Activated T-helper 1 cell treated with anti-CD3 and anti-CD28 coated beads, Interleukin-12 subunit alpha, Interleukin-12 subunit beta, Interleukin-2, Interleukin-4 antibody, amounts not matched to agents 30 ng/mL and 10 ng/mL and 1 ng/mL, durations not matched to agents 14 hours and 24 hours and 36 hours (primary cell): ENCODE measurements around the gene ZNHIT3. TPM values are rescaled to one million over a fixed set of nuclear protein-coding genes. Genes with fewer than 3 reads are reported as not detected.
"Not testable (repeated sequence)": the region's sequence is repeated elsewhere in the genome, so short reads cannot be mapped to it uniquely, and the experiment has no call there.

ENCODE experiments used
- DNase-seq: peaks from one replicate; pipeline ENCODE4 v3.0.0; 2021; ENCODE audit warnings: low spot score
- H3K27ac Mint-ChIP-seq: one replicate; pipeline ENCODE4 v1.8.0; 2021; ENCODE audit warnings: mild to moderate bottlenecking, mixed read lengths
- H3K27me3 Mint-ChIP-seq: one replicate; pipeline ENCODE4 v1.8.0; 2022; ENCODE audit warnings: mild to moderate bottlenecking, moderate library complexity, mixed read lengths; ENCODE audit not compliant: insufficient read depth
- H3K36me3 Mint-ChIP-seq: one replicate; pipeline ENCODE4 v1.8.0; 2021; ENCODE audit warnings: low read depth, mixed read lengths
- H3K4me1 Mint-ChIP-seq: one replicate; pipeline ENCODE4 v1.8.0; 2021; ENCODE audit warnings: low read depth, mixed read lengths
- H3K4me3 Mint-ChIP-seq: one replicate; pipeline ENCODE4 v1.8.0; 2021; ENCODE audit warnings: mild to moderate bottlenecking, moderate library complexity, mixed read lengths
- H3K9me3 Mint-ChIP-seq: one replicate; pipeline ENCODE4 v1.8.0; 2021; ENCODE audit warnings: mixed read lengths
- intact Hi-C: fragments of 100-400 bp; cut with micrococcal nuclease; formaldehyde crosslinking; loops from one replicate; pipeline ENCODE4 v1.15.1; 2024
- total RNA-seq: library from RNA; stranded (reverse); gene quantifications from 2 replicates; pipeline ENCODE4 v1.2.3, GENCODE V29; 2022

The ZNHIT3 gene
- total RNA-seq, 1 donor from 2014 or later, result 46.2 TPM

DNA sequence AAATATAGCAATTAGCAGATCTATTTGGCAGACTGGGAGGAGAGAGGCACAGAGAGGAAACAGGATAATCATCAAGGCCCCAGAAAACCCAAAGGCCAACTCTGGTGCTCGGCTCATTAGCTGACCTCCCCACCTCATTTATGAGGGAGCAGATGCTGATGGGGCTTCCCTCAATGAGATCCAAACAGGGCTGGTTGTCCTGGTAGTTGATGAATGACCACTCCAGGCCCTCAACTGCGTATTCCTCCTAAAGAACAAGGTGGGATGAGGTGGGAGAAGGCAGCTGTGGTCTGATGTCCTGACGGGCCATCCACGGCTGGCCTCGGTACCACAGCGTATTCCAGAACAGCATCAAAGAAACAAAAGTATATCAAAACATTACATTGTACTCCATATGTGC is 20.8 kb downstream of the ZNHIT3 start:
- no peak for DNase-seq
- Mint-ChIP-seq H3K27ac (no peak overlapping the region), H3K36me3 (peaks cover 39% of the 10 kb centered on the region), H3K9me3 (no peaks in the 10 kb centered on the region), H3K4me3 (no peak overlapping the region), H3K4me1 (peaks cover 6% of the 10 kb centered on the region), H3K27me3 (no peaks in the 10 kb centered on the region)
- intact Hi-C loops, result no loop called here

DNA sequence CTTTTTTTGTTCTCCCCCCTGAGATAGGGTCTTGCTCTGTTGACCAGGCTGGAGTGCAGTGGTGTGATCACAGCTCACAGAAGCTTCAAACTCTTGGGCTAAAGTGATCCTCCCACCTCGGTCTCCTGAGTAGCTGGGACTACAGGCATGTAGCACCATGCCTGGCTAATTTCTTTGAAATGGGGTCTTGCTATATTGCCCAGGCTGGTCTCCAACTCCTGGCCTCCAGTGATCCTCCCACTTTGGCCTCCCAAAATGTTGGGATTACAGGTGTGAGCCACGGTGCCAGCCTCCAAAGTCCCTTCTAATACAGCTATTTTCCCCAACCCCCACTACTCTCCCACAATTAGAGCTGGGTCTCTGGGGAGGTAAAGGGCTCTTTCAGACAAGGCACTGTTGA is 22.0 kb downstream of the ZNHIT3 start:
- H3K9me3 Mint-ChIP-seq, H3K27ac Mint-ChIP-seq, H3K27me3 Mint-ChIP-seq, H3K4me1 Mint-ChIP-seq, intact Hi-C loops, DNase-seq, H3K4me3 Mint-ChIP-seq: not testable (repeated sequence)
- peaks cover 36% of the 10 kb centered on the region for H3K36me3 Mint-ChIP-seq

DNA sequence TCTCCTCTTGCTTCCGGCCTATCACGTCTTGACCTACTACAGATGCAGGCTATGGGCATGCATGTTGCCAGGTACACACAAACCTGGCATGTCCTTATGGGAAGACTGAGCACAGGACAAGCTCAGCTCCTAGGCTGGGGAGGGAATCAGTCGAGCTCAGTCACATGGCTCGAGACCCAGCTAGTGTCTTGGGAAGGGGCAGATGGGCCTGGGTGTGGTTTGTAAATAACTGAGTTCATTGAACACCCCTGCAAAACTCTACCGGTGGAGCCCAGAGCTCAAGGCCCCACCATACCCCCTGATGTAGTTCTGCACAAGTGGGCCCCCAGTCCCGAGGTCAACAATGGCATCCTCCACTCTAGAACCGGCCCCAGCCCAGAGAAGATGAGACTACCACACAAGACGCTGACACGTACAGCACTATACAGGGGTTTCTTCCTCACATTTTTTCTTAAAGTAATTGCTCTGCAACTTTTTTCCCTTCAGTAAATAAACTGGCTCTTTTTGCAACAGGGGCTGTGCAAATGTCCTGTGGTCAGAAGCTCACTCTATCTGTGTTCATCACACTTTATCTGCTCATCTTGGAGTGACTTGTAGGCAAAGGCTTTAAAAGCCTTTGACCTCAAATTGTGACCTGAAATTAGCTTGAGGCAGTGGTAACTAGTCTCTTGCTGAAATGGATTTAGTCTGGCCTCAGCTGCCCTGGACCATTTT is 22.9 kb downstream of the ZNHIT3 start:
- intact Hi-C loops, result no loop called here
- DNase-seq, result no peak
- Mint-ChIP-seq H3K27me3 (no peaks in the 10 kb centered on the region), H3K4me1 (no peaks in the 10 kb centered on the region), H3K4me3 (no peak overlapping the region), H3K9me3 (no peaks in the 10 kb centered on the region), H3K36me3 (peaks cover 29% of the 10 kb centered on the region), H3K27ac (no peak overlapping the region)

DNA sequence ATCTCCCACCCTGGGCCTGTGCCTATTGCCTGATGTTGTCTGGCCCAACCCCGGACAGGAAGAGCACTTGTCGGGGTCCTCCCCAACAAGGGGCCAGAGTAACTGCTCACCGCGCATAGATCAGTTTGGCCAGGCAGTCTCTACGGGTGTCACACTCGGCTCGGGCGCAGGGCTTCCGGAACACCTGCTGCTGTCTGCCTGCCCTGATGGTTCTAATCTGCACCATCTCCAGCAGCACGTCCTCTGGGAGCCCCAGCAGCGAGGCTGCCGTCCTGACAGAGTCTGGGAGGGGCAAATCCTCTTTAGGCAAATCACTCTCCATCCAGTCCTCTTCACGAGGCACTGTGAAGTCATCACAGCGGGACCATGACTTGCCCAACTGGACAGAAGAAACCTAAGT is 24.2 kb downstream of the ZNHIT3 start:
- Mint-ChIP-seq H3K36me3 (peaks cover 30% of the 10 kb centered on the region), H3K27ac (no peak overlapping the region), H3K4me3 (no peak overlapping the region), H3K9me3 (no peaks in the 10 kb centered on the region), H3K27me3 (no peaks in the 10 kb centered on the region), H3K4me1 (no peaks in the 10 kb centered on the region)
- intact Hi-C loops, result no loop called here
- no peak for DNase-seq

DNA sequence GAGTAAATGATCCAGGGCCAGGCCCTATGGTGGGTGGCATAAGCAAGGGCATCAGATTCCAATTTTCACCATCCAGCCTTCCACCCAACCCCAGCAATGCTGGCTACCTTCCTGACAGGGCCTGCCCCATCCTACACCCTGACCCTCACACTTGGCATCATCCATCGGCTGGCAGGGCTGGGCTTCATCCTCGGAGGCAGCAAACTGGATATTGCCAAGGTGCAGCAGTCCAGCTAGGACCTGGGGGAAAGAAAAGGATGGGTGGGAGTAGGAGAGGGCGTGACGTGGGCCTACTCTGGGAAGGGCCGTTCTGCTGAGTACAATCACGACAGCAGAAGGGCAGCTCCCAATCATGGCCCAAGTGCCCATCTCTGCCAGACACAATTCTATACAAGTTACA is 24.7 kb downstream of the ZNHIT3 start:
- Mint-ChIP-seq H3K27me3 (no peaks in the 10 kb centered on the region), H3K9me3 (no peaks in the 10 kb centered on the region), H3K4me3 (no peak overlapping the region), H3K4me1 (no peaks in the 10 kb centered on the region), H3K27ac (no peak overlapping the region), H3K36me3 (peaks cover 30% of the 10 kb centered on the region)
- intact Hi-C loops, result no loop called here
- DNase-seq, result no peak

DNA sequence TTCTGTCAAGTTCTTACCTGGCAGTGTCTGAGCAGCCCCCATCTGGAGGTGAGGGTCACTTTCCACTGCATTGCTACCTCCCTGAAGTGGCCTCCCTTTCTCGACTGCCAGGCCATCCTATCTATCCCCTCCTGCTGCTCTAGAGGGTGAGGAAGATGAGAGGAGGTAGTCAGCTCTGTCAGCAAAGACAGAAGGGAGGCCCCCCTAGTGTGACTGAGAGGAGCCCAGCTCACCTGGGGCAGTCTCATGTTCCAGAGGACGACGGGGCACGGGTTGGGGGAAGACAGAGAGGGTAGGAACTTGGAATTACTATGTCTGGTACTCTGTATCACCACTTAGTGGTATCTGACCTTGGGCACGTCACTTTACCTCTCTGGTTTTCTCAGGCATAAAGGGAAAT is 26.2 kb downstream of the ZNHIT3 start:
- H3K4me1 Mint-ChIP-seq, result no peaks in the 10 kb centered on the region
- DNase-seq, result no peak
- intact Hi-C loops, result no loop called here
- no peak overlapping the region for H3K4me3 Mint-ChIP-seq
- H3K27me3 Mint-ChIP-seq, result no peaks in the 10 kb centered on the region
- H3K27ac Mint-ChIP-seq, result no peak overlapping the region
- H3K36me3 Mint-ChIP-seq, result peaks cover 24% of the 10 kb centered on the region
- no peaks in the 10 kb centered on the region for H3K9me3 Mint-ChIP-seq

DNA sequence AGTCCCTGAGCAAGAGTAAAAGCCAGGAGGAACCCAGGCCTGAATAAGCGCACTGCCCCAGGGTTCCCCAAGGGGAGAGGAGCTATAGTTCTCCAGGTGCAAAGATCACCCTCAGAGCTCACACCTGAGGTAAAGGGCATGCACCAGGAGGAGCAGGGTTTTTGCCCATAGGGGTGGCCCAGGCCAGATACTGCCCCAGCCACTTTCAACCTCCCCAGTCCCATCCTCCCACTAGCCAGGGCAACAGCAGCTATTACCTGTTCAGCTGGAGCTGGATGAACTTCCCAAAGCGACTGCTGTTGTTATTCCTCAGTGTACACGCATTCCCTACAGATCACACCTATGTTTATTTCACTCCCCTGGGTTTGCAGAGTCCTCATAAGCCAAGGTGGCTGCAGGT is 28.4 kb downstream of the ZNHIT3 start:
- Mint-ChIP-seq H3K9me3 (no peaks in the 10 kb centered on the region), H3K27ac (no peak overlapping the region), H3K27me3 (no peaks in the 10 kb centered on the region), H3K4me3 (no peak overlapping the region), H3K4me1 (peaks cover 8% of the 10 kb centered on the region), H3K36me3 (peaks cover 30% of the 10 kb centered on the region)
- intact Hi-C loops, result no loop called here
- DNase-seq, result no peak

DNA sequence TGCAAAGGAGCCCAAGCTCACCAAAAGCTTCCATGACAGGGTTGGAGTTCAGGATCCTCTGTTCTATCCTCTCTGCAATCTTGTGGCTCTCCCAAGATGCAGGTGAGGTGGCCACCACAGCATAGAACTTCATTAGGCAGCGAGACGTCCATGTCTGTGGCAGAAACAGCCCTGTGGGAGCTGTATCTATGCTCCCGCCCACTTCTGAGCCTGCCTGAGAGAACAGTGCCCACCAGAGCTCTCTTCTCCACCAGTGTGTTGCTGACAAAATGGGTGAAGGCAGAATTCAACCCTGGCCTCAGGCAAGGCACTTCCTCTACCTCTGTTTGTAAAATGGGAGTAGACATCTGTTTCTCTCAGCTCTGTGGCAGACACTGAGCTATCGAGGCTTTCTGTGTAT is 29.4 kb downstream of the ZNHIT3 start:
- H3K27ac Mint-ChIP-seq, result no peak overlapping the region
- intact Hi-C loops, result no loop called here
- no peaks in the 10 kb centered on the region for H3K9me3 Mint-ChIP-seq
- H3K4me1 Mint-ChIP-seq, result peaks cover 8% of the 10 kb centered on the region
- H3K4me3 Mint-ChIP-seq, result no peak overlapping the region
- H3K27me3 Mint-ChIP-seq, result no peaks in the 10 kb centered on the region
- DNase-seq, result no peak
- H3K36me3 Mint-ChIP-seq, result peaks cover 32% of the 10 kb centered on the region

DNA sequence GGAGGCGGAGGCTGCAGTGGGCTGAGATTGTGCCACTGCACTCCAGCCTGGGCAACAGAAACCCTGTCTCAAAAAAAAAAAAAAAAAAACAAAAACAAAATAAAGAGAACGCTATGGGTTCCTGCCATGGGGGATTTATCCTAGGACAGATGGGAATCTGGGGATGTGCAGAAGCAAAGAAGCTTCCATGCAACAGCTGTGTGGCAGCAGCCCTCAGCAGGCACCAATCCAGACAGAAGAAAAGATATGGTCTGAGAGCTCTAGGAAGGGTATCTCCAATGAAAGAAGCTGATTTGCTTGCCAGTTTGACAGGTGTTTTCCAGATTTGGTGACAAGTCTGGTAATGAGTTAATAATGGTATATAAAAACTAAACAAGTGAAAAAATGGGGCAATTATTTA is 36.6 kb downstream of the ZNHIT3 start:
- no peak for DNase-seq
- Mint-ChIP-seq H3K9me3 (no peaks in the 10 kb centered on the region), H3K36me3 (peaks cover 48% of the 10 kb centered on the region), H3K4me3 (no peak overlapping the region), H3K4me1 (peaks cover 34% of the 10 kb centered on the region), H3K27ac (no peak overlapping the region), H3K27me3 (no peaks in the 10 kb centered on the region)
- intact Hi-C loops, result no loop called here

DNA sequence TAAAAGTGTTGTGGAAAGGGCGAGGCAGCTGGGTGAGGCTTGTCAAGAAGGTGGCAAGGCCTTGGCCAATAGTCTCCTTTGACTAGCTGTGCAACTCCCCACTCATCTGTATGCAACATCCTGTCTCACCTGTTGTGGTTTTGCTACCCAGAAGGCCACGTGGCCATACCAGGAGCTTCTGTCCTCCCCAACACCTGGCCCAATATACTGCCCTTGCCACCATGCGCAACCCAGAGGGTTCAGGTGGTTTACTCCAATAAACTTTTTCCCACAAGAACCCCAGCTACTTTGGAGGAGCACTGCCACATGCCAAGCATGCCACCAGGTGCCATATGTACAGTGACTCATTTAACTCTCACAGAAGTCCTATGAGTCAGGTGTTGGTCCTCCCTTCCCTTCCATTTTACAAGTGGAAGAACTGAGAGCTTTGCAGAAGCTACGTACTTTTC is 38.0 kb downstream of the ZNHIT3 start:
- no peak for DNase-seq
- Mint-ChIP-seq H3K27ac (peak overlapping the region; percentile 85), H3K4me3 (no peak overlapping the region), H3K27me3 (no peaks in the 10 kb centered on the region), H3K9me3 (no peaks in the 10 kb centered on the region), H3K36me3 (peaks cover 47% of the 10 kb centered on the region), H3K4me1 (peaks cover 34% of the 10 kb centered on the region)
- intact Hi-C loops, result no loop called here

DNA sequence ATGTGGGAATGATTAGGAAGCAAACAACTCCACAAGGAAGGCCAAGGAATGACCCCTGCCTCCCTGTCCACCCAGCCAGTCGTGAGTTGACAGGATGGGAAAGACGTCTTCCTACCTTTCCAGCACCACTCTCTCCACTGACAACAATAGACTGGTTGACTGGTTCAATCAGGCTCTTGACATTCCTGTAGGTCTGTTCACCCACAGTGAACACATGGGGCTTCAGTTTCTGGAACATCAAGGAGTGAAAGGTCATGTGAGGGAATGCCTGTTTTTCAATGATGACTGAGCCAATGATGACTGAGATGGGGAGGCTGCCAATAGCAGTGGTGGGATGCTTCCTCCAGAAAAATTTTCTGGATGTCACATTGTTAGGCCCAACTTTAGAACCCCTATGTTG is 38.6 kb downstream of the ZNHIT3 start:
- Mint-ChIP-seq H3K36me3 (peaks cover 43% of the 10 kb centered on the region), H3K27ac (no peak overlapping the region), H3K27me3 (no peaks in the 10 kb centered on the region), H3K4me3 (no peak overlapping the region), H3K9me3 (no peaks in the 10 kb centered on the region), H3K4me1 (peaks cover 31% of the 10 kb centered on the region)
- DNase-seq, result no peak
- intact Hi-C loops, result no loop called here

DNA sequence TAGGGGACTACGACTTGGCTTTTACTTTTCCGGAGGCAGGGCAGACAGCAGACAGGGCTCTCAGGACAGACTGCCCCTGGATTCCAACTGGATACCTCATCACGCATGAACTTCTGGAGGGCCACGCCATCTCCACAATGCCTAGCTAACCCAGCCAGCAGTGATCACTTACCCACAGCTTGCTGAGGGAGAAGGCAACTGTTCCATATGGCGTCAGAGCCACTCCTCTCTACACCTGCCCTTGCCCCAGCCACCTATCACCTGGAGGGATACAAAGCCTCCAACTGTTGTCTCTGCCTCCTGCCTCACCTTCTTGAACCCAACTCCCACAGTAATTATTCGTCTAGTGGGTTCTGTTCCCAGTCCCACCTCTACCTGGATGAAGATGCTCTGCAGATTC is 39.4 kb downstream of the ZNHIT3 start:
- H3K4me1 Mint-ChIP-seq, result peaks cover 31% of the 10 kb centered on the region
- intact Hi-C loops, result no loop called here
- H3K27ac Mint-ChIP-seq, result no peak overlapping the region
- H3K36me3 Mint-ChIP-seq, result peaks cover 36% of the 10 kb centered on the region
- no peaks in the 10 kb centered on the region for H3K9me3 Mint-ChIP-seq
- DNase-seq, result no peak
- H3K27me3 Mint-ChIP-seq, result no peaks in the 10 kb centered on the region
- H3K4me3 Mint-ChIP-seq, result no peak overlapping the region

DNA sequence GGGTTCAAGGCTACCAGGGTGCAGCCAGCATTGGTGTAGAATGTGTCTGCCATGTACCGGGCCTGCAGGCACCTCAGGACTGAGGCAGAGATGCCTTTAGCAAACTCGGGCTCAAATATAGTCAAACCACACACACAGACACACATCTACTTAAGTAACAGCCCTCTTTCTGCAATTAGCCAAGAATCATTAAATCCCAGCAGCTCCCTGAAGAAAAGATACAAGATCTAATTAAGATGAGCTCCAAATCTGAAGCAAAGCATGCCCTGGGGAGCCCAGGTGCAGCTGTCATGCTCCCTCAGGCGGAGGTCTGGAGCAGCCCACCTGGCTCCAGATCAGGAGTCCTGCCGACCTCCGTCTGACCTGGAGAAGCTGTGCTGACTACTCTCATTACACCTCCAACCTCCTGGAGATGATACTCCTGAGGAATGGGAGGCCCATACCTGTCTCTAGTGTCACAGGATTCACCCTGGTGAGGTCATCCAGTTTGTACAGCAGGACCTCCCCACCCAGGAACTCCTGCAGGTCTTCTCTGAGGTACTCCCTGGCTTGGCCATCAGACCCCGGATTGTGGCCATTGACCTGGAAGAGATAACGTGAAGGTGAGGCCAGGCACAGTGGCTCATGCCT is 41.3 kb downstream of the ZNHIT3 start:
- intact Hi-C loops, result no loop called here
- Mint-ChIP-seq H3K27ac (no peak overlapping the region), H3K27me3 (no peaks in the 10 kb centered on the region), H3K9me3 (no peaks in the 10 kb centered on the region), H3K36me3 (peaks cover 48% of the 10 kb centered on the region), H3K4me3 (no peak overlapping the region), H3K4me1 (peaks cover 40% of the 10 kb centered on the region)
- DNase-seq, result no peak
